ENCODE data around the gene ABL1.

DNA sequence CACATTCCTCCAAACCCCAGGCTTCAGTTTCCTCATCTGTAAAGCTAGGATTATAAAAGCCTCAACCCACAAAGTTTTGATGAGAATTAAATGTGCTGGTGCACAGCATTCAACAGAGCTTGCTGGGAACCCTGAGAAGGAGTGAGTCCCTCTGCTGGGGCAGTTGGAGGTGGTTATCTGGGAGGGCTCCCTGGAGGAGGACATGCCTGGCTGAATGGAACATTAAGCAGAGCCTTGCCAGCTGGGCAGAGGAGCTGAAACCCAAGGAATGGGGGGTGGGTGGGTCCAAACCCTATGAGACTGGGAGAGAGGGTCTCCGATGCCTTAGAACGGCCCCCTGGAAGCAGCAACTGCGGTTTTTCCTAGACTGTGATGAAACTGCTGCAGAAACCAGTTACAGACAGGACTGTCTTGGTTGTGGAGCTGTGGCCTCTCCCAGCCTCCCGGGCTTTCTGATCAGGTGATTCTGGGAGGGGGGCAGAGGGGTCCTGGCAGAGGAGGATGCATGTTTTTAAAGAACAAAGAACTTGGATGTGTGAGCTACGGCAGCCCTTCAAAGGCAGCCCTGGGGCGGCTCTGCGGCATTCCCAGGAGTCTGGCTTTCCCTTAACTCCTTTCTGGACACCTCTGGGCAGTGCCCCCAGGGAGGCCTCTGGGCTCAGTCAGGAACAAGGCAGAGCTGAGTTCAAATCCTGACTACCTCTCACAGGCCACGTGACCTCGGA is 83.2 kb downstream of the ABL1 start:
- TF ChIP-seq, protein P1, sequence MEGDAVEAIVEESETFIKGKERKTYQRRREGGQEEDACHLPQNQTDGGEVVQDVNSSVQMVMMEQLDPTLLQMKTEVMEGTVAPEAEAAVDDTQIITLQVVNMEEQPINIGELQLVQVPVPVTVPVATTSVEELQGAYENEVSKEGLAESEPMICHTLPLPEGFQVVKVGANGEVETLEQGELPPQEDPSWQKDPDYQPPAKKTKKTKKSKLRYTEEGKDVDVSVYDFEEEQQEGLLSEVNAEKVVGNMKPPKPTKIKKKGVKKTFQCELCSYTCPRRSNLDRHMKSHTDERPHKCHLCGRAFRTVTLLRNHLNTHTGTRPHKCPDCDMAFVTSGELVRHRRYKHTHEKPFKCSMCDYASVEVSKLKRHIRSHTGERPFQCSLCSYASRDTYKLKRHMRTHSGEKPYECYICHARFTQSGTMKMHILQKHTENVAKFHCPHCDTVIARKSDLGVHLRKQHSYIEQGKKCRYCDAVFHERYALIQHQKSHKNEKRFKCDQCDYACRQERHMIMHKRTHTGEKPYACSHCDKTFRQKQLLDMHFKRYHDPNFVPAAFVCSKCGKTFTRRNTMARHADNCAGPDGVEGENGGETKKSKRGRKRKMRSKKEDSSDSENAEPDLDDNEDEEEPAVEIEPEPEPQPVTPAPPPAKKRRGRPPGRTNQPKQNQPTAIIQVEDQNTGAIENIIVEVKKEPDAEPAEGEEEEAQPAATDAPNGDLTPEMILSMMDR (IDR thresholded peaks at IDR 0.05; ENCODE audit: low read depth, low read length, poor library complexity, severe bottlenecking) = no peak
- TF ChIP-seq EZH2phosphoT487 (IDR thresholded peaks at IDR 0.05; ENCODE audit: borderline replicate concordance, low read length) = no peak
